Measurements from ENCODE around the gene EIF4H.

DNA sequence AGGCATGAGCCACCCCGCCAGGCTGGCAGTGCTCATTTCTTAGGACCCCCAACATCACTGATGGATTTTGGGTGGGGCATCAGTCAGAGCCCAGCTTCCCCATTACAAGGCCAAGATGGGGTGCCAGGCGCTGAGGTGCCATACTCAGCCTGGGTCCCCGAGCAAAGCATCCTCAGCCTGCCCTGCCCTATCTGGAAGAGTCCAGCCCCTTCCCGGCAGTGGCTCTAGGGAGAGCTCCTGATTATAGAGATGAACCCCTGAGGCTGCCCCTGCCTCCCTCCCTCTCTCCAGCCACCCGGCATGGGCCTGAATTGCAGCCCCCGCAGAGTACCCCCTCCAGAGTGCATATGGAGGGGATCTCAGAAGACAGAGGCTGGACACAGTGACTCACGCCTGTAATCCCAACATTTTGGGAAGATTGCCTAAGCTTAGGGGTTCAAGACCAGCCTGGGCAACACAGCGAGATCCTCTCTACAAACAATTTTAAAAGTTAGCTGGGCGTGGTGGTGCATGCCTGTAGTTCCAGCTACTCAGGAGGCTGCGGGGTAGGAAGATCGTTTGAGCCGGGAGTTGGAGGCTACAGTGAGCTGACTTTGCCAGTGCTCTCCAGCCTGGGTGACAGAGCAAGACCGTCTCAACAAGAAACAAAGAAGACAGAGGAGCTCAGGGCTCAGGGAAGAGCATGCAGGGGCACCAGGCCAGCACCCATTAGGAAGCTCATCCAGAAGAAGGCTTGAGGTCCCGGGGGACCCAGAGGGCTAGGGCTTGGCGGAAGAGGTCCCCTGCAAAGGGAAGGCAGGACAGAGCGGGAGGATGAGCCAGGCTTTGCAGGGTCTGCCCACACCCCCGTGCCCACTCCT lies 48.9 kb downstream of the EIF4H start:
- TF ChIP-seq, protein P1, sequence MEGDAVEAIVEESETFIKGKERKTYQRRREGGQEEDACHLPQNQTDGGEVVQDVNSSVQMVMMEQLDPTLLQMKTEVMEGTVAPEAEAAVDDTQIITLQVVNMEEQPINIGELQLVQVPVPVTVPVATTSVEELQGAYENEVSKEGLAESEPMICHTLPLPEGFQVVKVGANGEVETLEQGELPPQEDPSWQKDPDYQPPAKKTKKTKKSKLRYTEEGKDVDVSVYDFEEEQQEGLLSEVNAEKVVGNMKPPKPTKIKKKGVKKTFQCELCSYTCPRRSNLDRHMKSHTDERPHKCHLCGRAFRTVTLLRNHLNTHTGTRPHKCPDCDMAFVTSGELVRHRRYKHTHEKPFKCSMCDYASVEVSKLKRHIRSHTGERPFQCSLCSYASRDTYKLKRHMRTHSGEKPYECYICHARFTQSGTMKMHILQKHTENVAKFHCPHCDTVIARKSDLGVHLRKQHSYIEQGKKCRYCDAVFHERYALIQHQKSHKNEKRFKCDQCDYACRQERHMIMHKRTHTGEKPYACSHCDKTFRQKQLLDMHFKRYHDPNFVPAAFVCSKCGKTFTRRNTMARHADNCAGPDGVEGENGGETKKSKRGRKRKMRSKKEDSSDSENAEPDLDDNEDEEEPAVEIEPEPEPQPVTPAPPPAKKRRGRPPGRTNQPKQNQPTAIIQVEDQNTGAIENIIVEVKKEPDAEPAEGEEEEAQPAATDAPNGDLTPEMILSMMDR (conservative IDR thresholded peaks at IDR 0.05; ENCODE audit: low read depth, low read length): no peak
- no peak for TF ChIP-seq EZH2 (IDR thresholded peaks at IDR 0.05; ENCODE audit: low read length, unreplicated experiment)
- TF ChIP-seq EZH2phosphoT487 (IDR thresholded peaks at IDR 0.05; ENCODE audit: borderline replicate concordance, low read length): no peak

Measured in PC-3 (cell line).